ENCODE measurements around the gene TLN1. TPM values are rescaled to one million over a fixed set of nuclear protein-coding genes. Genes with fewer than 3 reads are reported as not detected.

Gene TLN1
- total RNA-seq, 1 donor from 2014 or later = 90.8 TPM

- Histone ChIP-seq H3K27ac (ENCODE audit: low read depth, low read length) (peak overlapping the region; percentile 1), H3K9ac (ENCODE audit: low read depth in 1 of 3, low read length in 3 of 3) (no peak overlapping the region), H3K9me3 (ENCODE audit: control insufficient read depth in 3 of 3, low read length in 3 of 3) (no peaks in the 10 kb centered on the region), H3K27me3 (ENCODE audit: control insufficient read depth in 3 of 3, insufficient read depth in 3 of 3, low read length in 3 of 3) (no peaks in the 10 kb centered on the region), H3K4me1 (ENCODE audit: control insufficient read depth in 3 of 3, insufficient read depth in 3 of 3, low read length in 3 of 3) (peaks cover 32 to 44% (median 33%) of the 10 kb centered on the region in 3 donors), H3K4me3 (ENCODE audit: low read length in 3 of 3) (no peak overlapping the region), H3K36me3 (ENCODE audit: control insufficient read depth in 3 of 3, insufficient read depth in 3 of 3, low read length in 3 of 3) (peaks cover 57 to 67% (median 57%) of the 10 kb centered on the region in 3 donors)
Measured at GRCh38 chr9:35743880-35744518, 12.0 kb upstream of the TLN1 start.

GRCh38 chr9:35743452-35743851 lies 11.5 kb upstream of the TLN1 start:
- Histone ChIP-seq H3K9me3 (ENCODE audit: control insufficient read depth in 3 of 3, low read length in 3 of 3) (no peaks in the 10 kb centered on the region), H3K4me1 (ENCODE audit: control insufficient read depth in 3 of 3, insufficient read depth in 3 of 3, low read length in 3 of 3) (peaks cover 32 to 43% (median 33%) of the 10 kb centered on the region in 3 donors), H3K27me3 (ENCODE audit: control insufficient read depth in 3 of 3, insufficient read depth in 3 of 3, low read length in 3 of 3) (no peaks in the 10 kb centered on the region), H3K9ac (ENCODE audit: low read depth in 1 of 3, low read length in 3 of 3) (no peak overlapping the region), H3K27ac (ENCODE audit: low read depth, low read length) (no peak overlapping the region), H3K36me3 (ENCODE audit: control insufficient read depth in 3 of 3, insufficient read depth in 3 of 3, low read length in 3 of 3) (peaks cover 61 to 72% (median 62%) of the 10 kb centered on the region in 3 donors), H3K4me3 (ENCODE audit: low read length in 3 of 3) (no peak overlapping the region)

- peaks cover 74 to 82% (median 80%) of the 10 kb centered on the region in 3 donors for H3K36me3 ChIP-seq (ENCODE audit: control insufficient read depth in 3 of 3, insufficient read depth in 3 of 3, low read length in 3 of 3)
- no peaks in the 10 kb centered on the region for H3K27me3 ChIP-seq (ENCODE audit: control insufficient read depth in 3 of 3, insufficient read depth in 3 of 3, low read length in 3 of 3)
- H3K9ac ChIP-seq (ENCODE audit: low read depth in 1 of 3, low read length in 3 of 3) = no peak overlapping the region
- H3K4me3 ChIP-seq (ENCODE audit: low read length in 3 of 3) = no peak overlapping the region
- no peak overlapping the region for H3K27ac ChIP-seq (ENCODE audit: low read depth, low read length)
- no peaks in the 10 kb centered on the region for H3K9me3 ChIP-seq (ENCODE audit: control insufficient read depth in 3 of 3, low read length in 3 of 3)
- peaks cover 17 to 26% (median 21%) of the 10 kb centered on the region in 3 donors for H3K4me1 ChIP-seq (ENCODE audit: control insufficient read depth in 3 of 3, insufficient read depth in 3 of 3, low read length in 3 of 3)
Measured at GRCh38 chr9:35741740-35742139, 9.7 kb upstream of the TLN1 start.

DNA sequence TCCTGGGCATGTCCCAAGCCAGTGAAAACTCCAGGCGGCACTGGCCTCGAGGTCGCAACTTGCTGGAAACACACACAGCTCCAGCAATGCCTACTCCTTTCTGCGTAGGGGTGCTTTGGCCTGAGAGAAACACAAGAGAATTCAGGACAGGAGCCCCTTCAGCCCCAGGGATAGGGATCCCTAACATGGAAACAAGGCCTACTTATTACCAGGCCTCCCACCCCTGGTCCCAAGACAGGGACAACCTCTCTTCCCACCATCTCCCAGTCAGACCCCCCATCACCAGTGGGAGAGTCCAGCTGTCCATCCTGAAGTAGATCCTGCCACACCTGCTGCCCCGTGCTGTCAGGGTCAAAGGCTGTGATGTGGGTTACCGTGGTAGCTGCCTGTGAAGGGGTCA lies 8.2 kb upstream of the TLN1 start:
- H3K9ac ChIP-seq (ENCODE audit: low read depth in 1 of 3, low read length in 3 of 3) = peak overlapping the region in 1 of 3 donors; percentile 8
- H3K36me3 ChIP-seq (ENCODE audit: control insufficient read depth in 3 of 3, insufficient read depth in 3 of 3, low read length in 3 of 3) = peaks cover 83 to 97% (median 92%) of the 10 kb centered on the region in 3 donors
- H3K27ac ChIP-seq (ENCODE audit: low read depth, low read length) = no peak overlapping the region
- no peaks in the 10 kb centered on the region for H3K9me3 ChIP-seq (ENCODE audit: control insufficient read depth in 3 of 3, low read length in 3 of 3)
- H3K4me3 ChIP-seq (ENCODE audit: low read length in 3 of 3) = no peak overlapping the region
- H3K27me3 ChIP-seq (ENCODE audit: control insufficient read depth in 3 of 3, insufficient read depth in 3 of 3, low read length in 3 of 3) = no peaks in the 10 kb centered on the region
- H3K4me1 ChIP-seq (ENCODE audit: control insufficient read depth in 3 of 3, insufficient read depth in 3 of 3, low read length in 3 of 3) = peaks cover 4 to 13% (median 12%) of the 10 kb centered on the region in 3 donors

DNA sequence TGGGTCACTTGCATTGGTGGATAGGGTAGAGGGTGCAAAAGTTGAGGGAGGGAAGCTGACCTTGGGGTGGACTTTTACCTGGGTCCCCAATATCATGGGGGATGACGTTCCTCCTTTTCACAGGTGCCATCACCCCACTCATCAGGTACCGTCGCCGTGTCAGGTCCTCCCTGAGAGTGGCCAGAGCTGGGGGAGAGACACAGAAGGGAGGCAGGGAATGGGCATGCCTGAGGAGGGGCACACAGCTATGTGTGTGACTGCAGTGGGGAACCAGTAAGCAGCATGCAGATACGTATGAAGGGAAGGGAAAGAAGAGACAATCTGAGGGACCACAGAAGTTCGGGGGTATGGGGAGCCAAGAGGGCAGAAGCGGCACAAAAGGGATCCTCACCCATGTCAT lies 6.9 kb upstream of the TLN1 start:
- Histone ChIP-seq H3K4me1 (ENCODE audit: control insufficient read depth in 3 of 3, insufficient read depth in 3 of 3, low read length in 3 of 3) (peaks cover 0 to 5% (median 4%) of the 10 kb centered on the region in 3 donors), H3K9ac (ENCODE audit: low read depth in 1 of 3, low read length in 3 of 3) (no peak overlapping the region), H3K27ac (ENCODE audit: low read depth, low read length) (no peak overlapping the region), H3K27me3 (ENCODE audit: control insufficient read depth in 3 of 3, insufficient read depth in 3 of 3, low read length in 3 of 3) (no peaks in the 10 kb centered on the region), H3K4me3 (ENCODE audit: low read length in 3 of 3) (no peak overlapping the region), H3K36me3 (ENCODE audit: control insufficient read depth in 3 of 3, insufficient read depth in 3 of 3, low read length in 3 of 3) (peaks cover 79 to 92% (median 90%) of the 10 kb centered on the region in 3 donors), H3K9me3 (ENCODE audit: control insufficient read depth in 3 of 3, low read length in 3 of 3) (no peaks in the 10 kb centered on the region)

DNA sequence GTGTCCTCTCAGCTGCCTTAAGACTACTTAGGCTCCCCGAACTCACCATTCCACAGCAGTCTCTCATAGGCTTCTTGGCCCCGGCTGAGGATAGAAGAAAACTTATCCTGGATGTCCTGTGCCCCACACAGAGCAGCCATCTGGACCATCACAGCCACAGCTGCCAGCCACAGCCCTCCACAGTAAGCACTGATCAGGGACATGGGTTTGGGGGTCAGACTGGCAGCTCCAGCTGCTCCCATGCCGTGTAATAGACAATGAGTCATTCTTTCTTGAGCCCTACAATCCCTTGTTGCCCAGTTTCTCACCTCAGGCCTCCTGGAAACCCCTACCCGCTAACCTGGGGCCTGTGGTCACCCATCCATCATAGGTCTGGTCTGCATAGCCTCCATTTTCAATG lies 6.2 kb upstream of the TLN1 start:
- Histone ChIP-seq H3K4me1 (ENCODE audit: control insufficient read depth in 3 of 3, insufficient read depth in 3 of 3, low read length in 3 of 3) (peaks cover 3 to 9% (median 7%) of the 10 kb centered on the region in 3 donors), H3K4me3 (ENCODE audit: low read length in 3 of 3) (no peak overlapping the region), H3K9ac (ENCODE audit: low read depth in 1 of 3, low read length in 3 of 3) (no peak overlapping the region), H3K27ac (ENCODE audit: low read depth, low read length) (no peak overlapping the region), H3K9me3 (ENCODE audit: control insufficient read depth in 3 of 3, low read length in 3 of 3) (no peaks in the 10 kb centered on the region), H3K36me3 (ENCODE audit: control insufficient read depth in 3 of 3, insufficient read depth in 3 of 3, low read length in 3 of 3) (peaks cover 71 to 84% (median 83%) of the 10 kb centered on the region in 3 donors), H3K27me3 (ENCODE audit: control insufficient read depth in 3 of 3, insufficient read depth in 3 of 3, low read length in 3 of 3) (no peaks in the 10 kb centered on the region)

DNA sequence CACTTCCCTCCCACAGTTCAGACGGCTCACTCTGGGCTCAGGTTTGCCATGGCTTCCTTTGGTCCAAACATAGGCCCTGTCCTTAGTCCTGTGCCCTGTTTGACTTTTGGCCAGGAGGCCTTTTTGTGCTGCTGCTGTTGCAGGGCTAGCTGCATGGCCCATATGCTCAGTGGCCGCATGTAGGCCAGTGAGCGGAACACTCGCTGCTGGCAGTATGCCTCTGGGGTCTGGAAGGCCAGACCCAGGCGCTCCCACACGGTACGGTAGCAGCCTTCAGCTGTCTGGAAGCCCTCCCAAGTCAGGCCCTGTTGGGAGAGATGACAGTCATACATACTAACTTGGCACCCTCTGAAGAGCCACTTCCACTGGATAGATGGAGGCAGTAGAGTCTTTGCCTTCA lies 5.1 kb upstream of the TLN1 start:
- Histone ChIP-seq H3K9ac (ENCODE audit: low read depth in 1 of 3, low read length in 3 of 3) (peak overlapping the region in 1 of 3 donors; percentile 33), H3K27ac (ENCODE audit: low read depth, low read length) (peak overlapping the region; percentile 6), H3K4me3 (ENCODE audit: low read length in 3 of 3) (no peak overlapping the region), H3K4me1 (ENCODE audit: control insufficient read depth in 3 of 3, insufficient read depth in 3 of 3, low read length in 3 of 3) (peaks cover 9 to 16% (median 12%) of the 10 kb centered on the region in 3 donors), H3K9me3 (ENCODE audit: control insufficient read depth in 3 of 3, low read length in 3 of 3) (no peaks in the 10 kb centered on the region), H3K36me3 (ENCODE audit: control insufficient read depth in 3 of 3, insufficient read depth in 3 of 3, low read length in 3 of 3) (peaks cover 63 to 74% (median 73%) of the 10 kb centered on the region in 3 donors), H3K27me3 (ENCODE audit: control insufficient read depth in 3 of 3, insufficient read depth in 3 of 3, low read length in 3 of 3) (no peaks in the 10 kb centered on the region)

- Histone ChIP-seq H3K36me3 (ENCODE audit: control insufficient read depth in 3 of 3, insufficient read depth in 3 of 3, low read length in 3 of 3) (peaks cover 55 to 66% (median 64%) of the 10 kb centered on the region in 3 donors), H3K9me3 (ENCODE audit: control insufficient read depth in 3 of 3, low read length in 3 of 3) (no peaks in the 10 kb centered on the region), H3K4me1 (ENCODE audit: control insufficient read depth in 3 of 3, insufficient read depth in 3 of 3, low read length in 3 of 3) (peaks cover 12 to 18% (median 13%) of the 10 kb centered on the region in 3 donors), H3K9ac (ENCODE audit: low read depth in 1 of 3, low read length in 3 of 3) (no peak overlapping the region), H3K27me3 (ENCODE audit: control insufficient read depth in 3 of 3, insufficient read depth in 3 of 3, low read length in 3 of 3) (no peaks in the 10 kb centered on the region), H3K27ac (ENCODE audit: low read depth, low read length) (no peak overlapping the region), H3K4me3 (ENCODE audit: low read length in 3 of 3) (no peak overlapping the region)
Measured at GRCh38 chr9:35736201-35736633, 4.2 kb upstream of the TLN1 start.

DNA sequence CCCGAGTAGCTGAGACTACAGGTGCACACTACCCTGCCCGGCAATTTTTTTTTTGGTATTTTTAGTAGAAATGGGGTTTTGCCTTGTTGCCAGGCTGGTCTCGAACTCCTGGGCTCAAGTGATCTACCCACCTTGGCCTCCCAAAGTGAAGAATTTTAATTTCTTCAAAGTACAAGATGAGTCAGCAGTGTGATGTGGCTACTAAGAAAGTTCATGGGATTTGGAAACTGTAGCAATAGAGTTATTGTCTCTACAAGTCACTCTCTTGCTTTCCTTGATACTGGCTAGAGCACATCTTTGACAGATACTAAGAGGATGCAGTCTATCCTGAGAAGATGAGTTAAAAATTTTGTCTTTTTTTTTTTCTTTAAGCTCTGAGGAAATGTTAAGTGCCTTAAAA lies 2.1 kb upstream of the TLN1 start:
- Histone ChIP-seq H3K4me1 (ENCODE audit: control insufficient read depth in 3 of 3, insufficient read depth in 3 of 3, low read length in 3 of 3) (peaks cover 34 to 39% (median 34%) of the 10 kb centered on the region in 3 donors), H3K9me3 (ENCODE audit: control insufficient read depth in 3 of 3, low read length in 3 of 3) (no peaks in the 10 kb centered on the region), H3K27ac (ENCODE audit: low read depth, low read length) (no peak overlapping the region), H3K4me3 (ENCODE audit: low read length in 3 of 3) (no peak overlapping the region), H3K36me3 (ENCODE audit: control insufficient read depth in 3 of 3, insufficient read depth in 3 of 3, low read length in 3 of 3) (peaks cover 35 to 51% (median 43%) of the 10 kb centered on the region in 3 donors), H3K9ac (ENCODE audit: low read depth in 1 of 3, low read length in 3 of 3) (no peak overlapping the region), H3K27me3 (ENCODE audit: control insufficient read depth in 3 of 3, insufficient read depth in 3 of 3, low read length in 3 of 3) (no peaks in the 10 kb centered on the region)

DNA sequence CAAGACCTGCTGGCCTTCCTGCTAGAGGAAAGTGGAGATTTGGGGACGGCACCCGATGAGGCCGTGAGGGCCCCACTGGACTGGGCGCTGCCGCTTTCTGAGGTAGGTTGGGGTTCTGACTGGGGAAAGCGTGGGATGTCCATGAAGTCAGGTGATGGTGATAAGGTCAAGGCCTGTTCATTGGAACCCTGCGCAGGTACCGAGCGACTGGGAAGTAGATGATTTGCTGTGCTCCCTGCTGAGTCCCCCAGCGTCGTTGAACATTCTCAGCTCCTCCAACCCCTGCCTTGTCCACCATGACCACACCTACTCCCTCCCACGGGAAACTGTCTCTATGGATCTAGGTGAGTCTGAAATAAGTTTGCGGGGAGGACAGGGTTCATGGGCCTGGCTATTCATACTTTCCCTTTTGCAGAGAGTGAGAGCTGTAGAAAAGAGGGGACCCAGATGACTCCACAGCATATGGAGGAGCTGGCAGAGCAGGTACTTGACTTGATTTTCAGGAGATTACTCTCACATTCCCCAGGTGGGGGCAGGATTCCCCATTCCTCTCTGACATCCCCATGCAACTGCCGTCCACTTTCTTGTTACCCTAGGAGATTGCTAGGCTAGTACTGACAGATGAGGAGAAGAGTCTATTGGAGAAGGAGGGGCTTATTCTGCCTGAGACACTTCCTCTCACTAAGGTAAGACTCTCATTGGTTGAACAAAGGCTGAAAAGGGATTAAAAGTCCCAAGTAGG lies 976 bp upstream of the TLN1 start:
- no peaks in the 10 kb centered on the region for H3K27me3 ChIP-seq (ENCODE audit: control insufficient read depth in 3 of 3, insufficient read depth in 3 of 3, low read length in 3 of 3)
- H3K27ac ChIP-seq (ENCODE audit: low read depth, low read length) = peak overlapping the region; percentile 95
- H3K36me3 ChIP-seq (ENCODE audit: control insufficient read depth in 3 of 3, insufficient read depth in 3 of 3, low read length in 3 of 3) = peaks cover 24 to 40% (median 32%) of the 10 kb centered on the region in 3 donors
- H3K9me3 ChIP-seq (ENCODE audit: control insufficient read depth in 3 of 3, low read length in 3 of 3) = no peaks in the 10 kb centered on the region
- peak overlapping the region; percentile 95 to 96 (median 96) for H3K4me3 ChIP-seq (ENCODE audit: low read length in 3 of 3)
- peaks cover 45 to 51% (median 45%) of the 10 kb centered on the region in 3 donors for H3K4me1 ChIP-seq (ENCODE audit: control insufficient read depth in 3 of 3, insufficient read depth in 3 of 3, low read length in 3 of 3)
- peak overlapping the region; percentile 89 to 99 (median 93) for H3K9ac ChIP-seq (ENCODE audit: low read depth in 1 of 3, low read length in 3 of 3)
